DND-41 (cell line): ENCODE data around the gene C1QTNF2.

ENCODE experiments used
- ATAC-seq: fragments of 200-7000 bp; cut with Tn5 transposase; 3 replicates; pipeline ENCODE4 v1.9.1; 2021; ENCODE audit warnings: low read depth; ENCODE audit not compliant: insufficient read depth
- DNase-seq: peaks from one replicate; pipeline ENCODE4 v3.0.0-alpha.2; 2020
- H2AFZ ChIP-seq: 2 replicates; pipeline ENCODE4 v1.6.0; 2012; ENCODE audit warnings: low read depth, low read length
- H3K27ac ChIP-seq: 2 replicates; pipeline ENCODE4 v1.5.1; 2012; ENCODE audit warnings: low read length, inconsistent platforms
- H3K27me3 ChIP-seq: fragments of 200-600 bp; sonication (generic); 2 replicates; pipeline ENCODE4 v1.6.0; 2012; ENCODE audit warnings: low read length, mild to moderate bottlenecking, inconsistent platforms; ENCODE audit not compliant: insufficient read depth, poor library complexity
- H3K36me3 ChIP-seq: 2 replicates; pipeline ENCODE4 v1.5.1; 2012; ENCODE audit warnings: low read length, inconsistent platforms; ENCODE audit not compliant: insufficient read depth
- H3K4me1 ChIP-seq: 2 replicates; pipeline ENCODE4 v1.5.1; 2012; ENCODE audit warnings: mild to moderate bottlenecking, low read length; ENCODE audit not compliant: insufficient read depth
- H3K4me2 ChIP-seq: 2 replicates; pipeline ENCODE4 v1.6.0; 2012; ENCODE audit warnings: mild to moderate bottlenecking, moderate library complexity, low read length, inconsistent platforms; ENCODE audit not compliant: insufficient read depth
- H3K4me3 ChIP-seq, 2 experiments: fragments of 200-600 bp in 1 of 2; shearing (Covaris generic) in 1 of 2; 2 replicates each; pipeline ENCODE4 v1.5.1; 2012 to 2016; ENCODE audit warnings: inconsistent platforms in 2 of 2, low read length in 2 of 2, mild to moderate bottlenecking in 2 of 2, low read depth in 1 of 2, moderate library complexity in 1 of 2
- H3K79me2 ChIP-seq: 2 replicates; pipeline ENCODE4 v1.6.0; 2012; ENCODE audit warnings: low read length, inconsistent platforms; ENCODE audit not compliant: insufficient read depth
- H3K9ac ChIP-seq: 2 replicates; pipeline ENCODE4 v1.6.0; 2012; ENCODE audit warnings: low read depth, mild to moderate bottlenecking, inconsistent platforms, low read length, moderate library complexity
- H3K9me3 ChIP-seq: 2 replicates; pipeline ENCODE4 v1.5.1; 2012; ENCODE audit warnings: low read length, moderate library complexity, mild to moderate bottlenecking, inconsistent platforms; ENCODE audit not compliant: insufficient read depth, severe bottlenecking
- H4K20me1 ChIP-seq: 2 replicates; pipeline ENCODE4 v1.6.0; 2012; ENCODE audit warnings: low read length; ENCODE audit not compliant: insufficient read depth
- EZH2 ChIP-seq: IDR thresholded peaks from 3 replicates; pipeline ENCODE4 v1.6.1; 2012; ENCODE audit warnings: borderline replicate concordance, low read depth, mild to moderate bottlenecking, moderate library complexity, low read length, inconsistent platforms; ENCODE audit not compliant: severe bottlenecking
- TF ChIP-seq, protein P1 (sequence below): IDR thresholded peaks from 2 replicates; pipeline ENCODE4 v1.5.1; 2012; ENCODE audit warnings: borderline replicate concordance, low read length, moderate library complexity, mild to moderate bottlenecking; ENCODE audit not compliant: poor library complexity, severe bottlenecking; ENCODE audit errors: extremely low read depth

The C1QTNF2 gene, protein sequence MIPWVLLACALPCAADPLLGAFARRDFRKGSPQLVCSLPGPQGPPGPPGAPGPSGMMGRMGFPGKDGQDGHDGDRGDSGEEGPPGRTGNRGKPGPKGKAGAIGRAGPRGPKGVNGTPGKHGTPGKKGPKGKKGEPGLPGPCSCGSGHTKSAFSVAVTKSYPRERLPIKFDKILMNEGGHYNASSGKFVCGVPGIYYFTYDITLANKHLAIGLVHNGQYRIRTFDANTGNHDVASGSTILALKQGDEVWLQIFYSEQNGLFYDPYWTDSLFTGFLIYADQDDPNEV

DNA sequence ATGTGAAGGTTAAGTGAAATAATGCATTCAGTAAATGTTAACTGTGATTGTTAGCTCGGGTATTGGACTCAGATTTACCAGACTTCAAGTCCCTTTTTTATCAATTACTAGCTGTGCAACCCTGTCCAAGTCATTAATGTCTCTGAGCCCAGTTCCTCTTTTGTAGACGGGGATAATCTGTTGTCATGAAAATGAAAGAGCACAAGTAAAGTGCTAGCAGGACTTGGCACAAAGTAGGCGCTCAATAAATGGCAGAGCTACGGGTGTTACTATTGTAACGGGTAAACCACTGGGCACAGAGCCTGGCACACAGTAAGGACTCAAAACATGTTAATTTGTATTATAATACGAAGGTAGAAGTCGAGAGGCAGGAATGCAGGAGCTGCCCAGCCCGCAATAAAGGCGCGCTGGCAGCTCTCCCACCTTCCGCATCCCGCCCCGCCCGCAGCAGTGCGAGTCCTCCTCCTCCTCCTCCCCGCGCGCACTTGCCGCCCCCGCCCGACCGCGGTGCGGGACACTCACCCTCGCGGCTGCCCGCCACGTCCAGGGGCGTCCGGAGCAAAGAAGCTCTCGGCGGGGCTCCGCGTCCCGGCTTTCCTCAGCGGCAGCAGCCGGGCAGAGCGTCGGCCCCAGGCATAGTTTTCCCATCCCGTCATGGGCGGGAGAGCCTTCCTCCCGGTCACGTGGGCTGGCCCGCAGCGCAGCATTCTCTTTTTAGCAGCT is at the start of gene C1QTNF2:
TSS of gene C1QTNF2 (minus strand) at position 637 of the 723 bp plus-strand sequence. CDS start 15,615 bp downstream, outside the sequence.
- H3K27ac ChIP-seq: no peak within 1 kb of the TSS
- H3K27me3 ChIP-seq: peaks cover 10% of the 10 kb centered on the region
- no peaks in the 10 kb centered on the region for H4K20me1 ChIP-seq
- H3K36me3 ChIP-seq: no peaks in the 10 kb centered on the region
- H3K9me3 ChIP-seq: no peaks in the 10 kb centered on the region
- ATAC-seq (no peak), DNase-seq (no peak)
- H3K4me3 ChIP-seq: no peak within 1 kb of the TSS
- H3K4me2 ChIP-seq: no peak within 1 kb of the TSS
- TF ChIP-seq EZH2: no peak
- TF ChIP-seq, protein P1, sequence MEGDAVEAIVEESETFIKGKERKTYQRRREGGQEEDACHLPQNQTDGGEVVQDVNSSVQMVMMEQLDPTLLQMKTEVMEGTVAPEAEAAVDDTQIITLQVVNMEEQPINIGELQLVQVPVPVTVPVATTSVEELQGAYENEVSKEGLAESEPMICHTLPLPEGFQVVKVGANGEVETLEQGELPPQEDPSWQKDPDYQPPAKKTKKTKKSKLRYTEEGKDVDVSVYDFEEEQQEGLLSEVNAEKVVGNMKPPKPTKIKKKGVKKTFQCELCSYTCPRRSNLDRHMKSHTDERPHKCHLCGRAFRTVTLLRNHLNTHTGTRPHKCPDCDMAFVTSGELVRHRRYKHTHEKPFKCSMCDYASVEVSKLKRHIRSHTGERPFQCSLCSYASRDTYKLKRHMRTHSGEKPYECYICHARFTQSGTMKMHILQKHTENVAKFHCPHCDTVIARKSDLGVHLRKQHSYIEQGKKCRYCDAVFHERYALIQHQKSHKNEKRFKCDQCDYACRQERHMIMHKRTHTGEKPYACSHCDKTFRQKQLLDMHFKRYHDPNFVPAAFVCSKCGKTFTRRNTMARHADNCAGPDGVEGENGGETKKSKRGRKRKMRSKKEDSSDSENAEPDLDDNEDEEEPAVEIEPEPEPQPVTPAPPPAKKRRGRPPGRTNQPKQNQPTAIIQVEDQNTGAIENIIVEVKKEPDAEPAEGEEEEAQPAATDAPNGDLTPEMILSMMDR: no peak
- no peak within 1 kb of the TSS for H3K9ac ChIP-seq
- no peaks in the 10 kb centered on the region for H3K79me2 ChIP-seq
- no peaks in the 10 kb centered on the region for H3K4me1 ChIP-seq
- no peak within 1 kb of the TSS for H2AFZ ChIP-seq

DNA sequence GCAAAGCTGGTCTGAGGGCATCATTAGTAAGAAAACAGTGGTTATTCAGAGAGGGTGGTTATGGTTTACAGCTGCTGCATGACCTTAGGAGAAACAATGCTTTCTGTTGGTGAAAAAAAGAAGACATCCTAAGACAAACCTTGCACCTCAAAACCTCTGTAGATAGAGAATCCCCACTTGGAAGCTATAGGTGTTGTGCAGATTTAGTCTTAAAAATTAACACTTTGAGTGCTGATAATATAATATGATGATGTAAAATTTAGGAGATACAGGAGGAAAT is 49.8 kb upstream of the C1QTNF2 start:
- DNase-seq (no peak), ATAC-seq (no peak)
- Histone ChIP-seq H3K27ac (peak overlapping the region; percentile 87), H3K4me1 (peaks cover 70% of the 10 kb centered on the region), H3K9me3 (no peaks in the 10 kb centered on the region), H4K20me1 (peaks cover 5% of the 10 kb centered on the region; the same call in 1 of the 2 replicates), H3K79me2 (peaks cover 77% of the 10 kb centered on the region), H3K36me3 (peaks cover 36% of the 10 kb centered on the region), H3K4me3 (peak overlapping the region in 1 of 2 experiments; percentile 80; a peak in 2 of 4 replicates), H2AFZ (peak overlapping the region; percentile 63), H3K27me3 (no peaks in the 10 kb centered on the region), H3K9ac (peak overlapping the region; percentile 75), H3K4me2 (peak overlapping the region; percentile 78)
- TF ChIP-seq, protein P1: no peak

DNA sequence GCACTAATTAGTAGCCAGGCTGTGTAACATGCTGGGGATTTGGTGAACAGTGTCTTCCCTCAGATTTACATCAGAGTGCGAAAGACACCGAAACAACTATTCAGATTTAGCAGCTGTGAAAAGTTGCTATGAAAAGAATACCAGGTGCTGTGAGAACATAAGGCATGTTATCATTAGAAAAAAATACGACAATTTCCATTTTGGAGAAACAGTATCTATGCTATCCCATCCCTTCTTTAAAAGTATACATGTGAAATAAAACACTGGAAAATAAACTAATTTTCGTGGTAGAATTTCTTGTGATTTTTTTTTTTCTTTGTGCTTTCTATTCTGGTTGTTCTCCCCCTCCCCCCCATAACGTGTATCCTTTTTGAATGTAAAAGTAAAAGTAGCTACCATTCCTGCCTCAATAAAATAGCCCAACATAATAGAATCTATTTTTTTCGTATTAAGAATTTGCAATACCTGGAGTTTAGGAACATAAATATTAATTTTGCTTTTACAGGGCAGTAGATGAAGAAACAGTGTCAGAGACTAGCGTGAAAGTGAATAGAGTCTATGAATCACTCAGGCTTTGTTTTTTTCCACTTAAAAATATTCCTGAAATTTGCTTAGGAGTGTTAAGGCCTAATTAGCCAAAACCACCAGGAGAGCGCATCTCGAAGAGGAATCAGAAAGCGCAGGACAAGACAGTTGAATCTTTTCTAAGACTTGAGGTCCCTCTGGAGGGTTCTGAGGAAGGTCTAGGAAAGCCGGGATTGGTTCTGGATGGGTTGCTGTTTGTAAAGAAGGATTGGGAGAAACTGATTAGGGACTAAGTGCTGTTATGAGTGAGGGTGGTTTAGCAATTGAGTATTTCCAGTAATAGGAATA is 49.3 kb upstream of the C1QTNF2 start:
- TF ChIP-seq EZH2: no peak
- TF ChIP-seq, protein P1: no peak
- H3K27ac ChIP-seq: peak overlapping the region; percentile 87
- no peak for DNase-seq
- H3K9me3 ChIP-seq: no peaks in the 10 kb centered on the region
- H3K36me3 ChIP-seq: peaks cover 35% of the 10 kb centered on the region
- H3K4me3 ChIP-seq: peak overlapping the region; percentile 69 to 80; a peak in 3 of 4 replicates
- no peaks in the 10 kb centered on the region for H3K27me3 ChIP-seq
- H3K9ac ChIP-seq: peak overlapping the region; percentile 75
- 0 out of 3 replicates have a peak, but pooled peaks have one; percentile 2 for ATAC-seq
- H2AFZ ChIP-seq: peak overlapping the region; percentile 63
- peaks cover 75% of the 10 kb centered on the region for H3K79me2 ChIP-seq
- peaks cover 64% of the 10 kb centered on the region for H3K4me1 ChIP-seq
- H4K20me1 ChIP-seq: peaks cover 5% of the 10 kb centered on the region; the same call in 1 of the 2 replicates
- H3K4me2 ChIP-seq: peak overlapping the region; percentile 78
